Activated CD8-positive, alpha-beta memory T cell treated with anti-CD3 and anti-CD28 coated beads, Interleukin-2, amount 50 U/mL, for 24 hours (primary cell): ENCODE measurements around the gene MAJIN.
A peak's percentile ranks its signal among the peaks of the same experiment; 100 is the strongest.

Experiments used
- DNase-seq: peaks from one replicate; pipeline ENCODE4 v3.0.0-alpha.2; 2020; ENCODE audit errors: extremely low read depth

Gene MAJIN

GRCh38 chr11:64911689-64912088 is 60.2 kb downstream of the MAJIN start:
- DNase-seq = no peak

- DNase-seq = no peak
Observed at GRCh38 chr11:64911142-64911541, 60.8 kb downstream of the MAJIN start.

DNA sequence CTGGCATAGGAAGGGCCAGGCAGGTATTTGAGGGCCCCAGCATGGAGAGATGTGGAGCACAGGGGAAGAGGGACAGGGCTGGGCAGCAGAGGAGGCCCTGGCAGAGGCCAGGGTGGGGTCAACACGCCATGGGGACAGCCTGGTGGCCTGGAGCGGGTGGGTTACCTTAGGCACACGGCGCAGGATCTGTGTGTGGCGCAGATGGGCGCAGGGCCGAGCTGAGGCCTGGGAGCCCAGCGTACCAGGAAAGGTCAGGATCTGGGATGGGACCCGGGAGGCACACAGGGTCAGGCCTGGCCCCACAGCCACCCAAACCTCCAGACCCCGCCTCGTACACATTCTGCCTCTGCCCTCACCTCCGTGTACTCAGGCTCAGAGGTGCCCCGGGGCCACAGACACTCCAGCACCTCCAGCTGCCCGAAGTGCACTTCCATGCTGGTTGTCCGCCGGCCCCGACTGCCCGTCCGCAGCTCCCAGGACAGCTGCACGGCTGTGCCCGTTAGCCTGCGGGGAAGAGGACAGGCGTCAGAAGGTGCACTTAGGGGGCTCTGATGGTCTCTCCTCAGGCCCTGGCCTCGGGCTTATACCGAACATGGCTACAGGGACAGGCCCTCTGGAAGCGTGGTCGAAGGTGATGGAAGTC is 61.3 kb downstream of the MAJIN start:
- no peak for DNase-seq

DNA sequence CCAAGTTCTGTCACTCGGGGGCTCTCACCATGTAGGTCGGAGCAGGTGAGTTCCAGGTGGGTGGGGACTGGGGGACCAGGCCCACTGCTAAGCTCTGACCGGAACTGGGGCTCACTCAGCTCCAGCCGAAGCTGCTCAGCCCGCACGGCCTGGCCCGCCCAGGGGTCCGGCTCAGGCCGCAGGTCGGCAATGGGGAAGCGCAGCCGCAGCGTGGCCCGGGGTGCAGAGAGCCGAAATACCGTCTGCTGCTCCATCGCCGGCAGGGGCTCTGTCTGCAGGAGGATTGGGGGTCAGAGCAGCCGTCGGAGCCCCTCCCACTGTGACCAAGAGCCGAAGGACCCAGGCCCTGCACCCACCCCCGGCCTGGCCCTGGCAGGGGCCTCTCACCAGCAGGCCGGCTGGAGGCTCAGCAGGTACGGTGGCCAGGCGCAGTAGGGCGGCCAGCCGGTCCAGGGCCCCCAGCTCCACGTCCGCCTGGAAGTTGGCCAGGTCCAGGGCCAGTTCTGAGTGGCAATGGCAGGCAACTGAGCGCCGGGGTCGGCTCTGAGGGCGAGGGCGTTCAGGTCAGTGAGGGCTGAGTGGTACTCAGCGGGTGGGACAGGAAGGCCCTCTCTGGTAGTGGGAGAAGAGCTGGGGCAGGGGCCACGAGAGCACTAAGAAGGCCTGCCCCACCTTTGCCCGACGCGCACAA is 62.1 kb downstream of the MAJIN start:
- DNase-seq = no peak

DNA sequence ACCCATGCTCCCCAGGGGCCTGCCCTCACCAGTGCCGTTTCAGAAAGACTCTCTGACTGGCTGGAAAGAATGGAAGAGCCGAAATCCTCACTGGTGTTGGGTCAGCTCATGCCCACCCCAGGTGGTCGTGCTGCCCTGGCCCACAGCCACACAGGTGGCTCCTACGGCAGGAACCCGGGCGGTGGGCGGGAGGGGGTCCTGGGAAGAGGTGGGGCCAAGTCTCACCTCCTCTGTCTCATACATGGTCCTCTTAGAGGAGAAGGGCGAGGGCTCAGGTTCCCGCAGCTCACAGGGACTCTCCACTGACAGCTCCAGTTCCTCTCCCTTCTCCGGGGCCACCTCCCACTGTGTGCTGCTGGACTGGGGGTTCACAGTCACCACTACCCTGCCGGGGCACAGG is 63.1 kb downstream of the MAJIN start:
- no peak for DNase-seq

- DNase-seq = no peak
Observed at GRCh38 chr11:64906314-64906635, 65.6 kb downstream of the MAJIN start.

DNA sequence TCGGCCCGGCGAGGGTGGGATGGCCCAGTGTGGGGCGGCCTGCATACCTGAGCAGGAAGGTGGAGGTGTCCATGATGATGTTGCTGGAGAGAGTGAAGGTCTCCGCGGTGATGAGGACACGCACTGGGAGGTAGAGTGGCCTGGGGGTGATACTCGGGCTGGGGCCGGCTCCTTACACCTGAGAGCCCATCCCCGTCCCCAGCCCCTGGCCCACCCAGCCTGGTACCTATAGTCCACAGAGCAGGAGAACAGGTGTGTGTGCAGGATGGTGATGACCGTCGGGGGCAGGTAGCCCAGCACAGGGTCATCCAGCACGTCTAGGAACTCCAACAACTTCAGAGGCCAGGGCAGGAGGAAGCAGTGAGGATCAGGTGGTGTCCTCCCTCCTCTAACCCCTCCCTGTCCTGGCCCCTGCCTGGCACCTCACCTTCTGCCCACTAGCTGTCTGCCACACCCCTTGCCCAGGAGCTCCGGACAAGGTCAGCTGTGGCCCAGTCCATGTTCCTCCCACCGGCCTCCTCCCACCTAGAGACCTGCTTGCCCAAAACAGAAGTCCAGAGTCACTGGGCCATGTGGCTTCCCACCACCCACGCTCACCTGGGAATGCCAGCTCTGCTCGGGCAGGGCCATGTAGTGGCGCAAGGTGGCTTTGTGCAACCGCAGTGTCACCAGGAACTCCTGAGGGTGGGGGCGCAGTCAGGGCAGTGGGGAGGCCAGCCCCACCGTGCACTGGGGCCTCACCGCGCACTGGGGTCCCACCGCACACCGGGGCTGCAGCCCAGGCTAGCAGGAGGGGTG is 66.2 kb downstream of the MAJIN start:
- no peak for DNase-seq

- DNase-seq = no peak
Observed at GRCh38 chr11:64903291-64903833, 68.5 kb downstream of the MAJIN start.

DNA sequence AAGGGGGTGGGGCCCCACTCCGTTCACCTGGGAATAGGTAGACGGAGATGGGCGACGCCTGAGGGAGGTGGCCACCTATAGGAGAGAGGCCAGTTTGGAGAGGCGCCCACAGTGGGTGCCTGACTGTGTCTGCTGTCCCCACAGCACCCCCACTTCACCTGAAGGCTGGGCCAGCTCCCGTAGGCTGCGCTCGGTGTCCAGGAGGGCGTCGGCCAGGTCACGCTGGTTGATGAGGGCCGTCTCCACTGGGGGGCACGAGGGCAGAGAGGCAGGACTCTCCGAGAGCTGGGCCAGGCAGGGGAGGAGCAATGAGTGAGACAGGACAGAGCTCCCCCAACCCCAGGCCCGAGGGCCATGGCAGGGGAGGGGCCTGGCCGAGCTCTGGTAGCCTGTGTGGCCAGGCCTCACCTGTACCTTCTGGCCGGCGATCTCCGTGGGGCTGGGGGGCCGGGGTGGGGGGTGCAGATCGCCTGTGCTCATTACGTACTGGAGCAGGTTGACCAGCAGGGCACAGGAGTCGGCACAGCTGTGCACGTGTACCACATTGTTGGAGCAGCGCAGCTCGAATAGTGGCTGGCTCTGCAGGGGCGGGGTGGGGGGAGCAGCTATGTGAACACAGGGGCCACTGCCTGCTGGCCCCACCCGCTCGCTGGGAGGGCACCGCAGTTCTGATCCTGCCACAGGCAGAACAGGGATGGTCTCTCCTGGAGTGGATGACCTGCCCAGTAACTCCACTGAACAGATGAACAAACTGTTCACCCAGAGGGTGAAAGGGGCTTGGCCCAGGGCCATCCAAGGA is 69.6 kb downstream of the MAJIN start:
- no peak for DNase-seq

- no peak for DNase-seq
Observed at GRCh38 chr11:64900774-64901173, 71.1 kb downstream of the MAJIN start.

DNA sequence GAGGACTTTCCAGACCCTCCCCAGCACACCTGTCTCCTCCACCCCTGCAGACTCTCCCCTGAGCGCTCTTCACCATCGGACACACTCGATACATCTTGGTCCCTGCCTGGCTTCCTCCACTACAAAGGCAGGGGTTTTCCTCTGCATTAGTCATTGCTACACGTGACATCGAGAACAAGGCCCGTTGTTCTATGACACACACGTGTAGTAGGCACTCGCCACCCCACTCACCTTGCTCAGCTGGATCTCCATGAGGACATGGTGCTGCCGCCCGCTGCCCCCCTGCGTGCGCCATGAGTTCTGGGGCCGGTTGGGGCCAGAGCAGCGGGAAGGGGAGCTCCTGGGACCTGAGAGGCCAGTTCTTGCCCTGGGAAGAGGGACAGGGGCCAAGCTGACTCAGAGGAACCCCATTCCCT is 71.6 kb downstream of the MAJIN start:
- no peak for DNase-seq

GRCh38 chr11:64898541-64898940 is 73.4 kb downstream of the MAJIN start:
- no peak for DNase-seq

GRCh38 chr11:64898076-64898445 is 73.8 kb downstream of the MAJIN start:
- no peak for DNase-seq

DNA sequence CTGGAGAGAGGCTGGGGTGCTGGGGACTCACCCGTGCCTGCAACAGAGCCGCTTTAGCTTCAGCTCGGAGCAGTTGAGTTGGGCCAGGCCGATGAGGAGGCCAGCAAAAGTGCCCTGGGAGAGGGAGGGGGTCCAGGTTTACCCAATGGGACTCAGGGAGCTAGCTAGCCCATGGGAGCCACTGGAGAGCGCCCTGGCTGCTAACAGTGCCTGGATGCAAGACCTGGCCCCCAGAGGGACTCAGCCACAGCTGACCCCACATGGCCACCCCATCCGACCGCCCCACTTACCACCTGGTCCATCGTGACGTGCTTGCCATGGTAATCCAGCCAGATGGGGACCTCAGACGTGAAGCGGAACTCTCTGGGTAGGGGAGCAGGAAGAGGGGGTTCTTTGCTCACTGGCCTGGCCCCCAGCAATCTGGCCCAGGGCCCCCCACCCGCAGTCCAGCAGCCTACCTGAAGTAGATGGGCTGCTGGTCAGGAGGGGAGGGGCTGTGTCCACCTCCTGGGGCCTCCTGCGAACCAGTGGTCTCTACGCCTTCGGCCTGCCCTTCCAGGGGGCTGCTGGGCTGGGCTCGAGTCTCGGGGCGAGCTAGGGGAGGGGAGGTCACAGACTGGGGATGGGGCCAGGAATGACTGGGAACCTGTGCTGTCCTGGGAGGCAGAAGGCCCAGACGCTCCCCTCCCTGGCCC is 74.4 kb downstream of the MAJIN start:
- DNase-seq = no peak

- DNase-seq = no peak
Observed at GRCh38 chr11:64896448-64897022, 75.4 kb downstream of the MAJIN start.

DNA sequence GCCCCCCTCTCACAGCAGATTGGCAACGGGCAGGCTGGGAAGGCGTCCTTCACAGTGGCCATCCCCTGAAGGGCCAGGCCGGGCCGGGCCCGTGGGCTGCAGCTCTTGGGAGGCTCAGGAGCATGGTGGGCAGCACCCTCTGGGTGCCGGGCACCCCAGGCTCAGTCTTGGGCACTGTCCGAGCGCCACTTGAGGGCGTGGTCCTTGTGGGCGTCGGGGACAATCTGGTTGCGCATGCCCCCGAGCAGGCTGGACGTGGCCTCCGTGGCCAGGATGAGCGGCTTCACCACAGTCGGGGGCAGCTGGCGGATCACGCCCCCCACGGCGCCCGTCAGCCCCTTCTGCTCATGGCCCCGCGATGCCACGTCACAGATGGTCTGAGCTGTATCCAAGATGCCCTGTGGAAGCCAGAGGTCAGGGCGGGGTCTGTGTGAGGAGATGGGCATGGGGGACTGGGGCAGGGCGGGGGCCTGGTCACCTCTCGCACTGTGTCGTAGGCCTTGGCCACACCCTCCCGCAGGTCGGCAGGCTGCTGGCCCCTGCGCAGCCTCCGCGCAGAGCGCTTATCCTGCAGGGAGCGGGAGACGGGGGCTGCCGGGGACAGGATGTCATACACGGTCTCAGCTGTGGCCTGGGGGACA is 77.0 kb downstream of the MAJIN start:
- no peak for DNase-seq

GRCh38 chr11:64894070-64894811 is 77.7 kb downstream of the MAJIN start:
- peak; percentile 79 for DNase-seq

DNA sequence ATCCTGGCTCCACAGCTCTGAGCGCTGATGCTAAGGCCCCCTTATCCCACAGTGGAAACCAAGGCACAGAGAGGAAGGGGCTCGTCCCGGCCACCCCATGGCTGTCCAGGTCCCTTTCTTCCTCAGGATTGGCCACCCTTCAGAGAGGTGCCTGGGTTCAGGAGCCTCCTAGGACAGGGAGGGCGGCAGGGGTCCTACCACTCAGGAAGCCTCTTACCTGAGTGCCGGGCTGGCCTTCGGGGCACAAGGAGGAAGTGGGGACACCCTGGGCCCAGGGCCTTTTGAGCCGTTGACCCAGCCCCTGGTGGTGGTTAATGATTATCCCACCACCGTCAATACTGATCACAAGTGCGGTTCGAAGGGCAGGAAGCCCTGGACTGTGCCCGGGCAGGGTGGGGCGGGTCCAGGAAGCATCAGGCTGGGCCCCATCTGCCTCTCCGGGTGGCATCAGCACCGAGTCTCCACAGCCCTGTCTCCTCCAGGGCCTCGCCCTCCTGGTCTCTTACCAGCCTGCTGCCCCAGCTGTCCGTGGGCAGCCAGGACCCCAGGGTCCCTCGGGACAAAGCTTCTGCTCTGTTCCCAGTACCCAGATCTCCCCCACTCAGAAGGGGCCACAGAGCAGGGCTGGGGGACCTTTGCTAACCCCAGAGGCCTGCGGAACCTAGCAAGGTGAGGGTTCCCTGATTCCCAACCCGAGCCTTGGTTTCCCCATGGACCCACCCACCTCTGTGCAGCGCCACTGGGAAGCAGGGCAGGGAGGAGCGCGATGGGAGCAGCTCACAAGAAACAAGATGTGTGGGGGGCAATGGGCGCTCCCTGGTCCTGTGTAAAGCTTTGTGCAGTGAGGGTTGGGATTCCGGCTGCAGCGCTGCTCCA is 78.5 kb downstream of the MAJIN start:
- DNase-seq = no peak

DNA sequence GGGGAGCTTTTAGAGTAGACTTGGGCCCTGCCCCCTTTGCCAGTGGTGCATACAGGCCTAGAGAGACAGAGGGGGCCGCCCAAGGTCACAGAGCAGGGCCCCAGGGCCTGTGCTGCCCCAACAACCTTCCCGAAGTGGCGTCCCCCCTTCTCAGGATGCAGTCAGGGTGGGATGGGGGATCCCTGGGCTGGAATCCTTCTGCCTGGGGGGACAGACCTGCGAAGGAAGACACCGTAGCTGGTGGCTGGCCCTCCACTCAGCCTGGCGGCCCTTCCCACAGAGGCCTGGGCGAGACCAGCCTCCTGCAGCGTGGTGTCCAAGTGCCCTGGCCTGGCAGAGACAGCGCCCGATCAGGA is 79.1 kb downstream of the MAJIN start:
- DNase-seq = no peak
